HAP-1 (cell line): ENCODE results near the gene SENP6.
A peak's percentile ranks its signal among the peaks of the same experiment; 100 is the strongest.
"Not testable (repeated sequence)": the region's sequence is repeated elsewhere in the genome, so short reads cannot be mapped to it uniquely, and the experiment has no call there.

ENCODE experiments used
- DNase-seq, 2 experiments: peaks; one replicate each; pipeline ENCODE4 v3.0.0-alpha.2; 2016 to 2020; ENCODE audit warnings: low spot score in 2 of 2
- H3K27me3 ChIP-seq: fragments of 250-450 bp; sonication (Bioruptor Pico); 2 replicates; pipeline ENCODE4 v1.5.1; 2020; ENCODE audit warnings: low read depth, mild to moderate bottlenecking, moderate library complexity
- H3K36me3 ChIP-seq: fragments of 250-450 bp; sonication (Bioruptor Pico); replicated peaks from 2 replicates; pipeline ENCODE4 v1.5.1; 2020; ENCODE audit warnings: mild to moderate bottlenecking
- H3K4me1 ChIP-seq: fragments of 250-450 bp; sonication (Bioruptor Pico); 2 replicates; pipeline ENCODE4 v1.5.1; 2020; ENCODE audit warnings: mild to moderate bottlenecking
- H3K4me3 ChIP-seq: fragments of 250-450 bp; sonication (Bioruptor Pico); 2 replicates; pipeline ENCODE4 v1.5.1; 2020; ENCODE audit warnings: mild to moderate bottlenecking, moderate library complexity
- H3K9me3 ChIP-seq: fragments of 250-450 bp; sonication (Bioruptor Pico); 2 replicates; pipeline ENCODE4 v1.5.1; 2020; ENCODE audit warnings: mild to moderate bottlenecking, moderate library complexity
- in situ Hi-C: fragments of 300-500 bp; cut with MboI; formaldehyde crosslinking; loops from 3 replicates; pipeline ENCODE4 v1.14.3; 2020; ENCODE audit warnings: low sequenced_read_pairs, inconsistent platforms, mixed read lengths

Gene SENP6

DNA sequence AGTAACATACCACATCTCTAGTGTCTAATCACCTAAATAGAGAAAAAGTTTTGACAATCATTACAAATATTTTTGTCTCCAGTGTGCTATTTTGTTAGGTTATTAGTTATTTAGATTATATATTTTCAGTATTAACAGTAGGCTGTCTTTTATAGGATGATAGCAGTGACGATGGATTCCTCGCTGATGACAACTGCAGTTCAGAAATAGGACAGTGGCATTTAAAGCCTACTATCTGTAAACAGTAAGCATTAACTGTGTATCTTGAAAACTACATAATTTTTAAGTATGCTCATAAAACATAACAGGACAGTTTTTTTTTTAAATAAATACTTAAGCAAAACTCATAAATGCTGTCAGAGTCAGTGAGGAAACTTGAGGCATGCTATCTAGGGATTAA, 109.5 kb downstream of the SENP6 start:
- in situ Hi-C loops: no loop called here
- no peak overlapping the region for H3K4me3 ChIP-seq
- no peaks in the 10 kb centered on the region for H3K9me3 ChIP-seq
- H3K4me1 ChIP-seq: no peaks in the 10 kb centered on the region
- no peaks in the 10 kb centered on the region for H3K27me3 ChIP-seq
- no peak for DNase-seq
- peaks cover 24% of the 10 kb centered on the region for H3K36me3 ChIP-seq

DNA sequence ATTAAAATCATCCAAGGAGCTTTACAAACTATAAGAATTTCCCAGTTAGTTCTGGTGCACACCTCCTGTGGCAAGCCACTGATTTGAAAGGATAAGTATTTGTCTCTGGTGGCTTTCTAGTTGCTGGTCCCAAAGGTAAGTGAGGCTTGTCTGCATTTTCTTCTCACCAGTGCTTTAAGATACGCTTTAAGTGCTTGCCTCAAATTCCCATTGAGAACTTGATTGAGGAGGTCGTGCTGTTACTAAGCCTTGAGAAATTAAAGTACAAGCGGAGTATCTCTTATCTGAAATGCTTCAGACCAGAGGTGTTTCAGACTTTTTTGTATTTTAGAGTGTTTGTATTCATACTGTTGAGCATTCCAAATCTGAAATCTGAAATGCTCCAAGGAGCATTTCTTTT, 117.5 kb downstream of the SENP6 start:
- Histone ChIP-seq H3K4me1 (no peaks in the 10 kb centered on the region), H3K27me3 (no peaks in the 10 kb centered on the region), H3K4me3 (no peak overlapping the region), H3K36me3 (peaks cover 12% of the 10 kb centered on the region; the same call in 1 of the 2 replicates), H3K9me3 (no peaks in the 10 kb centered on the region)
- in situ Hi-C loops: no loop called here
- DNase-seq: no peak

- Histone ChIP-seq H3K27me3 (no peaks in the 10 kb centered on the region), H3K36me3 (no peaks in the 10 kb centered on the region), H3K9me3 (no peaks in the 10 kb centered on the region), H3K4me3 (no peak overlapping the region), H3K4me1 (no peaks in the 10 kb centered on the region)
- in situ Hi-C loops: no loop called here
- no peak for DNase-seq
Measured at GRCh38 chr6:75723382-75723781, 121.7 kb downstream of the SENP6 start.

- DNase-seq: no peak
- Histone ChIP-seq H3K36me3 (no peaks in the 10 kb centered on the region), H3K4me3 (no peak overlapping the region), H3K27me3 (no peaks in the 10 kb centered on the region), H3K9me3 (no peaks in the 10 kb centered on the region), H3K4me1 (no peaks in the 10 kb centered on the region)
- in situ Hi-C loops: no loop called here
Measured at GRCh38 chr6:75727206-75727605, 125.5 kb downstream of the SENP6 start.

- H3K9me3 ChIP-seq, H3K4me1 ChIP-seq, DNase-seq, H3K36me3 ChIP-seq, H3K27me3 ChIP-seq, in situ Hi-C loops, H3K4me3 ChIP-seq: not testable (repeated sequence)
Measured at GRCh38 chr6:75731029-75731428, 129.3 kb downstream of the SENP6 start.

- Histone ChIP-seq H3K9me3 (no peaks in the 10 kb centered on the region), H3K36me3 (no peaks in the 10 kb centered on the region), H3K4me1 (no peaks in the 10 kb centered on the region), H3K27me3 (no peaks in the 10 kb centered on the region), H3K4me3 (no peak overlapping the region)
- in situ Hi-C loops: no loop called here
- DNase-seq: no peak
Measured at GRCh38 chr6:75735491-75736186, 134.0 kb downstream of the SENP6 start.

DNA sequence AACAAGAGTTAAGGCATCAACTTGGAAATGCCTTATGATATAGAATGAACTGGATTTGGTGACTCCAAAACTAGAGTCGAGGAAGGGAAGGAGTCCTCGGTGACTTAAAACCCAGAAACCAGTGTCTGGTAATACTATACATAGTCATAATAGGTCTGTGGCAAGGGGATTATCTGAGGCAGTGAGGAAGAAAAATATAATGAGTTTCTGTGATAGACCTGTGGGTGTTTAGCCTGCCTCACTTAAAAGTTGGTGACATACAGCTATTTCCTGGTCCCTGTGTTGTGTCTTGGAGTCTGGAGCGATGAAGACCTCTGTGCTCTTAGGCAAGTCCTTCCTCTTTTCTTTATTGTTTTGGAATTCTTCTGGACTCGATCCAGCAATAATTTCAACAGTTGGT, 142.3 kb downstream of the SENP6 start:
- Histone ChIP-seq H3K4me3 (no peak overlapping the region), H3K9me3 (no peaks in the 10 kb centered on the region), H3K4me1 (peaks cover 5% of the 10 kb centered on the region), H3K36me3 (no peaks in the 10 kb centered on the region), H3K27me3 (no peaks in the 10 kb centered on the region)
- DNase-seq: no peak
- in situ Hi-C loops: no loop called here

- in situ Hi-C loops: no loop called here
- Histone ChIP-seq H3K36me3 (no peaks in the 10 kb centered on the region), H3K27me3 (no peaks in the 10 kb centered on the region; the same call in 1 of the 2 replicates), H3K4me1 (peaks cover 7% of the 10 kb centered on the region), H3K9me3 (no peaks in the 10 kb centered on the region), H3K4me3 (no peak overlapping the region)
- no peak for DNase-seq
Measured at GRCh38 chr6:75745404-75745803, 143.7 kb downstream of the SENP6 start.

DNA sequence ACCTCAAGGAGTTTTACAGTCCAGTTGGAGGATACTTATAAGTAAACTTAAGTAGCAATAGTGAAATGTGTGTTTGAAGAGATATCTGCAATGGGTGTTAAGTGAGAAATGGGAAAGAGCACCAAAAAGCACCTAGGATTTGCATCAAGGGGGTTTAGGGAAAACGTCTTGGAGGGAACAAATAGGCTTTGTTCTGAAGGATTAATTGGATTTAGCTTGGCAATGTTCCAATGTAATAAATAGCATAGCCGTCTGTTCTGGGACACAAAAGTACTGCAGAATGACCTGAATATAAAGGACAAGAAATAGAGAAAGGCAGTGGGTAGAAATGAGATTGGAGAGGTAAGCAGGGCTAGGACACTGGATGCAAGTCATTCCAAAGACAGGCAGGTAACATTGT, 144.5 kb downstream of the SENP6 start:
- Histone ChIP-seq H3K4me1 (peaks cover 7% of the 10 kb centered on the region), H3K4me3 (no peak overlapping the region), H3K27me3 (no peaks in the 10 kb centered on the region; the same call in 1 of the 2 replicates), H3K36me3 (no peaks in the 10 kb centered on the region), H3K9me3 (no peaks in the 10 kb centered on the region)
- in situ Hi-C loops: no loop called here
- peak in 1 of 2 experiments; percentile 47 for DNase-seq

GRCh38 chr6:75747152-75747992, 145.7 kb downstream of the SENP6 start:
- H3K27me3 ChIP-seq: no peaks in the 10 kb centered on the region; the same call in 1 of the 2 replicates

GRCh38 chr6:75748003-75748742, 146.5 kb downstream of the SENP6 start:
- peak overlapping the region; percentile 89 for H3K4me3 ChIP-seq
- no peaks in the 10 kb centered on the region for H3K36me3 ChIP-seq
- in situ Hi-C loops: no loop called here
- no peaks in the 10 kb centered on the region; the same call in 1 of the 2 replicates for H3K27me3 ChIP-seq
- H3K4me1 ChIP-seq: peaks cover 7% of the 10 kb centered on the region
- no peaks in the 10 kb centered on the region for H3K9me3 ChIP-seq
- DNase-seq: no peak

More at GRCh38 chr6:75747152-75747992, 145.7 kb downstream of the SENP6 start:
- DNase-seq: no peak
- Histone ChIP-seq H3K4me3 (no peak overlapping the region), H3K4me1 (peaks cover 7% of the 10 kb centered on the region), H3K9me3 (no peaks in the 10 kb centered on the region), H3K36me3 (no peaks in the 10 kb centered on the region)
- in situ Hi-C loops: no loop called here

DNA sequence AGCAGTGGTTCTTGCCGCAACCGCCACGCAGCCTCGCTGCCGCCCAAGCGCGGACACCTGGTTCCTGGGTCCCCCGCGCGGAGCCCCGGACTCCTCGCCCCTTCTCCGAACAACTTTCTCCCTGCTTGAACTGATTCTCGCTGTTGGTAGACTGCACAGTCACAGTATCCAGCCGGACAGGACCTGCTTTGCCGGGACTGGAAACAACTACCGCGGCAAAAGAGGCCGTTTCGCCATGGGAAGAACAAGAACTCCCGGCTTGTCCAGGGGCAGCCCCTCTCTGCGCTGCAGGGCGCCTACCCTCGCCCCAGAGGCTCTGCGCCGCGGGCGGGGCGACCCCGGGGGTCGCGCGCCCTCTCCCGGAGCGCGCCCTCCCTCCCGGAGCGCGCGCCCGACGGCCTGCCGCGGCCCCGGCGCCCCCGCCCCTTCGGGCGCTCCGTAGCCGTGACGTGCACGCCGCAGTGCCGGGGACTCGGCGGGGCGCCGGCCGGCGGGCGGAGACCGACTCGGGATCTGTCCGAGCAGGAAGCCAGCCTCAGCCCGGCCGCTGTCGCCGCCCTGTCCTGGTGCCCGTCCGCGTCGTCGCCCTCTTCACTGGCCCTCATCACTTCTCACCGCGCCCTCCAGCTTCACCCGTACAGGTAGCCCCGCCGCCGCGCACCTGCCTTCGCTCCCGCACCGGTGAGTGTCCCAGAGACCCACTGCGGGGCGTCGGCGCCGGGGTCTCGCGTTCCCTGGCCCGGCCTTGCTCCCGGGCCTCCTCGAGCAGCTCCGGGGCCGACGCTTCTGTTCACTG, 147.3 kb downstream of the SENP6 start, which contains the start of gene MYO6:
TSS of gene MYO6 (plus strand) at position 497 of the 796 bp plus-strand sequence. CDS start 68,309 bp downstream, outside the sequence.
- in situ Hi-C loops: no loop called here
- Histone ChIP-seq H3K9me3 (no peaks in the 10 kb centered on the region), H3K4me3 (peak within 1 kb of the TSS; percentile 89), H3K27me3 (no peaks in the 10 kb centered on the region; the same call in 1 of the 2 replicates), H3K36me3 (no peaks in the 10 kb centered on the region), H3K4me1 (peaks cover 7% of the 10 kb centered on the region)
- DNase-seq: peak; percentile 54 to 79

GRCh38 chr6:75751443-75751842, 149.8 kb downstream of the SENP6 start:
- no peaks in the 10 kb centered on the region; the same call in 1 of the 2 replicates for H3K27me3 ChIP-seq
- no peak overlapping the region for H3K4me3 ChIP-seq
- no peaks in the 10 kb centered on the region for H3K36me3 ChIP-seq
- no peaks in the 10 kb centered on the region for H3K9me3 ChIP-seq
- no peak for DNase-seq
- in situ Hi-C loops: no loop called here
- peaks cover 7% of the 10 kb centered on the region for H3K4me1 ChIP-seq
